HepG2 (cell line): ENCODE results near the gene RAB11FIP5. TPM values are rescaled to one million over a fixed set of nuclear protein-coding genes. Genes with fewer than 3 reads are reported as not detected.

Experiments
- FOXO1 ChIP-seq: sonication (generic); formaldehyde crosslinking; IDR thresholded peaks from 2 replicates; pipeline ENCODE4 v1.4.0; 2020; ENCODE audit warnings: missing genetic modification reagents
- GFI1 ChIP-seq: sonication (generic); formaldehyde crosslinking; IDR thresholded peaks from 2 replicates; pipeline ENCODE4 v1.5.0; 2020; ENCODE audit warnings: missing genetic modification reagents, mild to moderate bottlenecking, borderline replicate concordance
- JARID2 ChIP-seq: sonication (generic); formaldehyde crosslinking; IDR thresholded peaks from 2 replicates; pipeline ENCODE4 v1.8.1; 2023; ENCODE audit warnings: missing genetic modification reagents, inconsistent platforms; ENCODE audit not compliant: insufficient replicate concordance
- PHF8 ChIP-seq: sonication (generic); formaldehyde crosslinking; IDR thresholded peaks from 2 replicates; pipeline ENCODE4 v1.5.0; 2020; ENCODE audit warnings: missing genetic modification reagents
- SOX13 ChIP-seq, 3 experiments: fragments of 450-650 bp in 1 of 3; sonication (generic) in 1 of 3; formaldehyde crosslinking in 1 of 3; IDR thresholded peaks in 2 of 3; conservative IDR thresholded peaks in 1 of 3; 2 replicates each; pipeline versions ENCODE4 v1.5.0 to v1.6.1; 2016 to 2020; ENCODE audit warnings: antibody characterized with exemption in 1 of 3, mild to moderate bottlenecking in 1 of 3, missing compliant biosample characterization in 1 of 3, missing genetic modification reagents in 1 of 3, moderate library complexity in 1 of 3
- TGIF2 ChIP-seq: IDR thresholded peaks from 2 replicates; pipeline ENCODE4 v1.6.1; 2016; ENCODE audit warnings: control low read depth, missing compliant biosample characterization
- U2AF1 ChIP-seq: fragments of 200-400 bp; formaldehyde crosslinking; optimal IDR thresholded peaks from 2 replicates; pipeline ENCODE3; 2017; ENCODE audit warnings: mild to moderate bottlenecking, low read depth, low read length
- ZBTB20 ChIP-seq: sonication (generic); formaldehyde crosslinking; IDR thresholded peaks from 2 replicates; pipeline ENCODE4 v1.8.1; 2023; ENCODE audit warnings: missing genetic modification reagents, low read depth, mild to moderate bottlenecking, borderline replicate concordance
- ZFP62 ChIP-seq: sonication (generic); formaldehyde crosslinking; IDR thresholded peaks from 2 replicates; pipeline ENCODE4 v1.4.0; 2020; ENCODE audit warnings: missing genetic modification reagents
- ZNF10 ChIP-seq: sonication (generic); formaldehyde crosslinking; IDR thresholded peaks from 2 replicates; pipeline ENCODE4 v1.4.0; 2020; ENCODE audit warnings: mild to moderate bottlenecking, low read depth, missing genetic modification reagents, borderline replicate concordance
- ZNF382 ChIP-seq: sonication (generic); formaldehyde crosslinking; IDR thresholded peaks from 2 replicates; pipeline ENCODE4 v1.5.0; 2020; ENCODE audit warnings: missing genetic modification reagents, mild to moderate bottlenecking, borderline replicate concordance
- ZNF496 ChIP-seq: sonication (generic); formaldehyde crosslinking; IDR thresholded peaks from 2 replicates; pipeline ENCODE4 v1.8.1; 2023; ENCODE audit warnings: mild to moderate bottlenecking, moderate library complexity, missing genetic modification reagents; ENCODE audit not compliant: insufficient replicate concordance
- ZNF768 ChIP-seq: sonication (generic); formaldehyde crosslinking; IDR thresholded peaks from 2 replicates; pipeline ENCODE4 v1.4.0; 2020; ENCODE audit warnings: missing genetic modification reagents
- ZNF883 ChIP-seq: sonication (generic); formaldehyde crosslinking; IDR thresholded peaks from 2 replicates; pipeline ENCODE4 v1.5.1; 2020; ENCODE audit warnings: mild to moderate bottlenecking, missing genetic modification reagents; ENCODE audit errors: not compliant biosample characterization
- ZSCAN30 ChIP-seq: sonication (generic); formaldehyde crosslinking; IDR thresholded peaks from 2 replicates; pipeline ENCODE4 v1.5.0; 2020; ENCODE audit warnings: mild to moderate bottlenecking, missing genetic modification reagents
- polyA plus RNA-seq, 8 experiments: library from polyadenylated mRNA; depleted of rRNA in 3 of 8; stranded (reverse) in 7 of 8; unstranded in 1 of 8; fragments of >200 nt; fragmentation: Illumina TruSeq in 4 of 8; extraction: Trizol in 4 of 8; gene quantifications; 2 replicates each; pipeline versions ENCODE4 v1.2.1 to v1.2.3, GENCODE V29; 2011 to 2016; ENCODE audit warnings: low read depth in 4 of 8, missing spikeins in 1 of 8, mixed read lengths in 1 of 8; ENCODE audit not compliant: insufficient read depth in 1 of 8
- total RNA-seq, 5 experiments: library from RNA; depleted of rRNA; stranded (reverse); fragments of >200 nt; fragmentation: Illumina TruSeq; extraction: Trizol; gene quantifications; 2 replicates each; pipeline ENCODE4 v1.2.3, GENCODE V29; 2016; ENCODE audit warnings: low read depth in 1 of 5
- TF ChIP-seq, protein P1 (sequence below): sonication (generic); formaldehyde crosslinking; conservative IDR thresholded peaks from 2 replicates; pipeline ENCODE4 v1.8.1; 2023; ENCODE audit warnings: missing genetic modification reagents
- TF ChIP-seq, protein P2 (sequence below): sonication (generic); formaldehyde crosslinking; IDR thresholded peaks from 2 replicates; pipeline ENCODE4 v1.8.1; 2023; ENCODE audit warnings: mild to moderate bottlenecking, missing genetic modification reagents
- TF ChIP-seq, protein P3 (sequence below): sonication (generic); formaldehyde crosslinking; IDR thresholded peaks from 2 replicates; pipeline ENCODE4 v1.5.1; 2020; ENCODE audit warnings: mild to moderate bottlenecking, missing genetic modification reagents, moderate library complexity

Gene RAB11FIP5
- total and polyA plus RNA-seq, 2 of the 13 experiments (the other 11 are each of a cell fraction or from before 2014, with no cell fraction given): 9.4 to 22.9 TPM

DNA sequence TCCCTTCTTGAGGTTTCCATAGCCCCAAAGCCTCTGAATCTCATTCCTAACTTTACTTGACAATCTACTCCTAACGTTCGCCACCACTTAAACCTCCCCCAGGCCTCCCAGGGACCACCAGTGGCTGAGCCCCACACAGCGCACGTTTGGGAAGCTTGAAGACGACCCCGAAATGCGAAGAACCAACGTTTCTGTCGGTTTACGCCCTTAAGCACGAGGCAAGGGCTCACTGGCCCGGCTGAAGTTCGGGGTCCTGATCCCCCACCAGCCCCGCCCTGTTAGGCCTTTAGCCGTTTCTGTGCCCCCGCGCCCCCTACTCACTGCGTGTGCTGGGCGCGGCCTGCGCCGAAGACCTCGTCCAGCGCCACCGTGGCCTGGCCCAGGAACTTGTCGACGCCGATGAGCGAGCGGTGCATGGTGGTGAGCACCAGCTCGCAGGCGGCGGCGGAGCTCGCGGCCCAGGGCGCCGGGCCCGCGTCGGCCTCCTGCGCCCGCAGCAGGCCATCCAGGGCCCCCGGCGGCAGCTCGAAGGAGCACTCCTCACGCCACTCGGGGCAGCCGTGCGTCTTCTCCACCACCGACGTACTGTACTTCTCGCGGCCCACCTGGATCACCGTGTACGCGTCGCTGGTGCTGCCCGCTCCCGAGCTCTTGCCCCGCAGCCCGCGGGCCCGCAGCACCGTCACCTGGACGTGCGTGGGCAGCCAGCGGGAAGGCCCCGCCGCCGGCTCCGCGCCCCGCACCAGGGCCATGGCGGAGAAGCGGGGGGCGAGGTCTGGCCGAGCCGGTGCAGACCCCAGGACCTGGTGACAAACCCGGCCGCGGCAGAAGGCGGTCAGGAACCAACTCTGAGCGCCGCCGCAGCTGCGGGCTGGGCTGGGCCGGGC, 479 bp downstream of the RAB11FIP5 start (continued):
- TF ChIP-seq PHF8 (CRISPR knock-in tag) (peak; percentile 66), JARID2 (CRISPR knock-in tag) (no peak), ZNF768 (peak; percentile 53; the same call in 1 of the 2 replicates), SOX13 (IDR thresholded peaks at IDR 0.05) (no peak), SOX13 (CRISPR knock-in tag; conservative IDR thresholded peaks at IDR 0.05 in 1 of 2, IDR thresholded peaks at IDR 0.05 in 1 of 2) (peak in 1 of 2 experiments; percentile 60; a peak in 1 of 4 replicates), U2AF1 (peak; percentile 16), ZSCAN30 (no peak), GFI1 (no peak; the same call in 1 of the 2 replicates), ZNF496 (CRISPR knock-in tag) (no peak), ZNF10 (no peak), ZNF883 (CRISPR knock-in tag) (peak; percentile 97), ZBTB20 (CRISPR knock-in tag) (peak; percentile 54; the same call in 1 of the 2 replicates), FOXO1 (CRISPR knock-in tag) (no peak; the same call in 1 of the 2 replicates), ZNF382 (CRISPR knock-in tag) (no peak), TGIF2 (no peak; the same call in 1 of the 2 replicates), ZFP62 (CRISPR knock-in tag) (no peak)
- TF ChIP-seq, protein P1, sequence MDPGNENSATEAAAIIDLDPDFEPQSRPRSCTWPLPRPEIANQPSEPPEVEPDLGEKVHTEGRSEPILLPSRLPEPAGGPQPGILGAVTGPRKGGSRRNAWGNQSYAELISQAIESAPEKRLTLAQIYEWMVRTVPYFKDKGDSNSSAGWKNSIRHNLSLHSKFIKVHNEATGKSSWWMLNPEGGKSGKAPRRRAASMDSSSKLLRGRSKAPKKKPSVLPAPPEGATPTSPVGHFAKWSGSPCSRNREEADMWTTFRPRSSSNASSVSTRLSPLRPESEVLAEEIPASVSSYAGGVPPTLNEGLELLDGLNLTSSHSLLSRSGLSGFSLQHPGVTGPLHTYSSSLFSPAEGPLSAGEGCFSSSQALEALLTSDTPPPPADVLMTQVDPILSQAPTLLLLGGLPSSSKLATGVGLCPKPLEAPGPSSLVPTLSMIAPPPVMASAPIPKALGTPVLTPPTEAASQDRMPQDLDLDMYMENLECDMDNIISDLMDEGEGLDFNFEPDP (CRISPR knock-in tag): no peak
- TF ChIP-seq, protein P2, sequence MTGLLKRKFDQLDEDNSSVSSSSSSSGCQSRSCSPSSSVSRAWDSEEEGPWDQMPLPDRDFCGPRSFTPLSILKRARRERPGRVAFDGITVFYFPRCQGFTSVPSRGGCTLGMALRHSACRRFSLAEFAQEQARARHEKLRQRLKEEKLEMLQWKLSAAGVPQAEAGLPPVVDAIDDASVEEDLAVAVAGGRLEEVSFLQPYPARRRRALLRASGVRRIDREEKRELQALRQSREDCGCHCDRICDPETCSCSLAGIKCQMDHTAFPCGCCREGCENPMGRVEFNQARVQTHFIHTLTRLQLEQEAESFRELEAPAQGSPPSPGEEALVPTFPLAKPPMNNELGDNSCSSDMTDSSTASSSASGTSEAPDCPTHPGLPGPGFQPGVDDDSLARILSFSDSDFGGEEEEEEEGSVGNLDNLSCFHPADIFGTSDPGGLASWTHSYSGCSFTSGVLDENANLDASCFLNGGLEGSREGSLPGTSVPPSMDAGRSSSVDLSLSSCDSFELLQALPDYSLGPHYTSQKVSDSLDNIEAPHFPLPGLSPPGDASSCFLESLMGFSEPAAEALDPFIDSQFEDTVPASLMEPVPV: peak; percentile 94; the same call in 1 of the 2 replicates
- TF ChIP-seq, protein P3, sequence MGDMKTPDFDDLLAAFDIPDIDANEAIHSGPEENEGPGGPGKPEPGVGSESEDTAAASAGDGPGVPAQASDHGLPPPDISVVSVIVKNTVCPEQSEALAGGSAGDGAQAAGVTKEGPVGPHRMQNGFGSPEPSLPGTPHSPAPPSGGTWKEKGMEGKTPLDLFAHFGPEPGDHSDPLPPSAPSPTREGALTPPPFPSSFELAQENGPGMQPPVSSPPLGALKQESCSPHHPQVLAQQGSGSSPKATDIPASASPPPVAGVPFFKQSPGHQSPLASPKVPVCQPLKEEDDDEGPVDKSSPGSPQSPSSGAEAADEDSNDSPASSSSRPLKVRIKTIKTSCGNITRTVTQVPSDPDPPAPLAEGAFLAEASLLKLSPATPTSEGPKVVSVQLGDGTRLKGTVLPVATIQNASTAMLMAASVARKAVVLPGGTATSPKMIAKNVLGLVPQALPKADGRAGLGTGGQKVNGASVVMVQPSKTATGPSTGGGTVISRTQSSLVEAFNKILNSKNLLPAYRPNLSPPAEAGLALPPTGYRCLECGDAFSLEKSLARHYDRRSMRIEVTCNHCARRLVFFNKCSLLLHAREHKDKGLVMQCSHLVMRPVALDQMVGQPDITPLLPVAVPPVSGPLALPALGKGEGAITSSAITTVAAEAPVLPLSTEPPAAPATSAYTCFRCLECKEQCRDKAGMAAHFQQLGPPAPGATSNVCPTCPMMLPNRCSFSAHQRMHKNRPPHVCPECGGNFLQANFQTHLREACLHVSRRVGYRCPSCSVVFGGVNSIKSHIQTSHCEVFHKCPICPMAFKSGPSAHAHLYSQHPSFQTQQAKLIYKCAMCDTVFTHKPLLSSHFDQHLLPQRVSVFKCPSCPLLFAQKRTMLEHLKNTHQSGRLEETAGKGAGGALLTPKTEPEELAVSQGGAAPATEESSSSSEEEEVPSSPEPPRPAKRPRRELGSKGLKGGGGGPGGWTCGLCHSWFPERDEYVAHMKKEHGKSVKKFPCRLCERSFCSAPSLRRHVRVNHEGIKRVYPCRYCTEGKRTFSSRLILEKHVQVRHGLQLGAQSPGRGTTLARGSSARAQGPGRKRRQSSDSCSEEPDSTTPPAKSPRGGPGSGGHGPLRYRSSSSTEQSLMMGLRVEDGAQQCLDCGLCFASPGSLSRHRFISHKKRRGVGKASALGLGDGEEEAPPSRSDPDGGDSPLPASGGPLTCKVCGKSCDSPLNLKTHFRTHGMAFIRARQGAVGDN: peak; percentile 96
